Esophagus muscularis mucosa (tissue), 3 donors: Measurements from ENCODE around the gene AFF3.

Experiments used
- CTCF ChIP-seq, 3 experiments: fragments of 200-600 bp in 2 of 3; fragments of 450-650 bp in 1 of 3; sonication (generic) in 2 of 3; IDR thresholded peaks; one replicate each; pipeline ENCODE4 v1.5.1; 2017 to 2019; ENCODE audit warnings: antibody characterized with exemption in 3 of 3, mild to moderate bottlenecking in 2 of 3, moderate library complexity in 1 of 3
- POLR2A ChIP-seq: fragments of 450-650 bp; IDR thresholded peaks from one replicate; pipeline ENCODE4 v1.6.1; 2017; ENCODE audit warnings: antibody characterized with exemption, moderate library complexity, mild to moderate bottlenecking, low read depth
- POLR2AphosphoS5 ChIP-seq, 2 donors: sonication (generic); formaldehyde crosslinking; IDR thresholded peaks; one replicate each; pipeline ENCODE4 v1.6.1; 2017; ENCODE audit warnings: antibody characterized with exemption in 2 of 2

- TF ChIP-seq CTCF (IDR thresholded peaks at IDR 0.05) (no peak), POLR2AphosphoS5 (IDR thresholded peaks at IDR 0.05) (no peak), POLR2A (no peak)
Observed at GRCh38 chr2:100130595-100131391, 11.6 kb downstream of the AFF3 start.
